ENCODE data around the gene SLC10A6.

DNA sequence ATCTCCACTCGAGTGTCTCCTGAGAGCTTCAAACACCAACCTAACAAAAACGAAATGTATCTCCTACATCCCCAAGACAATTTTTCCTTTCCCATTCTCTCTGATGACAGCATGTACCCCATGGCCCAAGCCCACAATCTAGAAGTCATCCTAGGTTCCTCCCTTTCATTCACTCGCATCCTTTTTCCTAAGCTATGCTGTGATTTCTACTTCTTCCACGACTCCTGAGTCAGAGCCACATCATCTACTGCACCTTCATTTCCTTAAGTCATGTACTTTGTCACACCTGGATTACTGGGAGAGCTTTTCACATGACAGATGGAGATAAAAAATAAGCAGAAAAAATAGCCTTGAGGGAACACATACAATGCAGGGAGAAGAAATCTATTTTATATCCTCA lies 23.0 kb upstream of the SLC10A6 start:
- TF ChIP-seq, protein P1, sequence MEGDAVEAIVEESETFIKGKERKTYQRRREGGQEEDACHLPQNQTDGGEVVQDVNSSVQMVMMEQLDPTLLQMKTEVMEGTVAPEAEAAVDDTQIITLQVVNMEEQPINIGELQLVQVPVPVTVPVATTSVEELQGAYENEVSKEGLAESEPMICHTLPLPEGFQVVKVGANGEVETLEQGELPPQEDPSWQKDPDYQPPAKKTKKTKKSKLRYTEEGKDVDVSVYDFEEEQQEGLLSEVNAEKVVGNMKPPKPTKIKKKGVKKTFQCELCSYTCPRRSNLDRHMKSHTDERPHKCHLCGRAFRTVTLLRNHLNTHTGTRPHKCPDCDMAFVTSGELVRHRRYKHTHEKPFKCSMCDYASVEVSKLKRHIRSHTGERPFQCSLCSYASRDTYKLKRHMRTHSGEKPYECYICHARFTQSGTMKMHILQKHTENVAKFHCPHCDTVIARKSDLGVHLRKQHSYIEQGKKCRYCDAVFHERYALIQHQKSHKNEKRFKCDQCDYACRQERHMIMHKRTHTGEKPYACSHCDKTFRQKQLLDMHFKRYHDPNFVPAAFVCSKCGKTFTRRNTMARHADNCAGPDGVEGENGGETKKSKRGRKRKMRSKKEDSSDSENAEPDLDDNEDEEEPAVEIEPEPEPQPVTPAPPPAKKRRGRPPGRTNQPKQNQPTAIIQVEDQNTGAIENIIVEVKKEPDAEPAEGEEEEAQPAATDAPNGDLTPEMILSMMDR (IDR thresholded peaks at IDR 0.05), result no peak
- no peak for TF ChIP-seq POLR2A (IDR thresholded peaks at IDR 0.05)

Data from adrenal gland (tissue), 5 donors.